DOHH2 (cell line): ENCODE results near the gene AASDHPPT.

Experiments
- CTCF ChIP-seq: fragments of 200-600 bp; sonication (generic); IDR thresholded peaks from one replicate; pipeline ENCODE4 v1.5.1; 2014; ENCODE audit warnings: antibody characterized with exemption, mild to moderate bottlenecking, low read depth, low read length; ENCODE audit not compliant: poor library complexity, severe bottlenecking
- EZH2phosphoT487 ChIP-seq: fragments of 200-600 bp; sonication (generic); IDR thresholded peaks from 2 replicates; pipeline ENCODE4 v1.6.1; 2017; ENCODE audit warnings: borderline replicate concordance, mild to moderate bottlenecking, antibody characterized with exemption, low read length, moderate library complexity, mixed read lengths

DNA sequence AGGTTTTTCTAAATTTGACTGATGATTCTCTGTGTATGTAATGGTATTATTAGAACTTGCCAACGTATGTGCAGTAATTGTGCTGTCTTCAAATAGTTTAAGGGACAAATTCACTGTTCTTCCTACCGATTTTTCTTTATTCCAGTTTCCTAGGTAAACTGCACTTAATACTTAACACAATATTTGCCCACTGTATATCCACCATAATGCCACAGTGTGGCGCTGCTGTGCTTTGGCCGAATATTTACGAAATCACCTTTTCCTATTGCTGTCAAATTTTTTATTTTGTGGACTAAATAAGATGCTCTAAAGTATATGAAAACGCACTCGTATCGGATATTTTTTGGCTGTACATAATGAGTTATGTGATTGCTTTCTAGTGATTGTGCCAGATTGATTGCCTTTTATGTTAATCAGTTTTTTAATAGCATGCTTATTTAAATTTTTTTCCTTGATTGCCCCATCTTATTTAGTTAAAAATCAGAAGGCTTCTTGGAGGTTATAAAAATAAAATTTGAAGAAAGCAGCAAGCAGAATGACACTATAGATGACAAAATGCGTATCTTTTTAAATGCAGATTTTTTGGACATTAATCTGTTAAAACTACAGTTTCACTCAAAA, 10.5 kb downstream of the AASDHPPT start:
- TF ChIP-seq CTCF (peak; percentile 84), EZH2phosphoT487 (no peak)
